SKM-1 treated with dmso at 0.1 percent for 144 hours (cell line): ENCODE results near the gene ATP5F1B.

Experiments used
- DNase-seq: peaks from one replicate; lab custom pipeline; 2025; ENCODE audit not compliant: unreplicated experiment; lab: John Stamatoyannopoulos, UW

ATP5F1B gene

GRCh38 chr12:56626701-56627100 lies 19.1 kb downstream of the ATP5F1B start:
- no peak for DNase-seq

- DNase-seq: no peak
These were observed 23.2 kb downstream of the ATP5F1B start for GRCh38 chr12:56622535-56622934.

DNA sequence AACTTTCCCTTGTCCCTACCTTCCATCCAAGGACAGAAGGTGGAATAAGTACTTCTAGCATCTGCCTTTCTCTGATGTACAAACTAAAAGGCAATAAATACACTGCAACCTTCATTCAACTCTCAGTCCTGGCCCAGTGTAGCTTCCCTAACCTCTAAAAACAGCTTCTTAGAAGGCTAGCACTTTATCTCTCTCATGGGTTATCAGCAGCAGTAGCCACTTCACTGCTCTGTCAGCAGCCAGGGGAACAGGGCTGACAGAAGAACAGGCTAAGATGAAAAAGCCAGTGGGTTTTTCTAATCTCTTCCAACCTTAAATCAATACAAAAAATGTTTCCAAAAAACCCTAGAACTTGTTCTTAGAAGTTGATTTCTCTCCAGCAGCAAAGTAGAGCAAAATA lies 28.9 kb downstream of the ATP5F1B start:
- DNase-seq: no peak

- no peak for DNase-seq
These were observed 29.5 kb downstream of the ATP5F1B start for GRCh38 chr12:56616244-56616643.

- DNase-seq: no peak
These were observed 31.2 kb downstream of the ATP5F1B start for GRCh38 chr12:56614627-56615026.

DNA sequence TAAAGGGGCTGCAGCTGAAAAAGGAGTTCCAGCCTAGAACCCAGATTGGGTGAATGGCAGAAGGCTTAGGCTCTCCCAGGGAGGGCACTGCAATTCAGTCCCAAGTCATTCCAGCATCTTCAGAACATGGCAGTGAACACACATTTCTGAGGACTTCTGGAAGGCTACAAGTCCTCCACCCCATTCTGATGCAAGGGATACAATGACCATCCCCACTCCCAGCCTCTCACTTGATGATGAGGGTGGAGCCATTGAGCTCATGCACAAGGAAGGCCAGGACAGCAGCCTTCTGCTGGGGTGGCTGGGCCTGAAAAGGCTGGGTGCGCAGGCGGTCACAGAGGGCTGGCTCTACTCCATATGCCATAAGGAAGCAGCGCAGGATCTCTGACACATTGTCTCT lies 41.4 kb downstream of the ATP5F1B start:
- no peak for DNase-seq

- DNase-seq: no peak
These were observed 43.5 kb downstream of the ATP5F1B start for GRCh38 chr12:56602239-56602638.

DNA sequence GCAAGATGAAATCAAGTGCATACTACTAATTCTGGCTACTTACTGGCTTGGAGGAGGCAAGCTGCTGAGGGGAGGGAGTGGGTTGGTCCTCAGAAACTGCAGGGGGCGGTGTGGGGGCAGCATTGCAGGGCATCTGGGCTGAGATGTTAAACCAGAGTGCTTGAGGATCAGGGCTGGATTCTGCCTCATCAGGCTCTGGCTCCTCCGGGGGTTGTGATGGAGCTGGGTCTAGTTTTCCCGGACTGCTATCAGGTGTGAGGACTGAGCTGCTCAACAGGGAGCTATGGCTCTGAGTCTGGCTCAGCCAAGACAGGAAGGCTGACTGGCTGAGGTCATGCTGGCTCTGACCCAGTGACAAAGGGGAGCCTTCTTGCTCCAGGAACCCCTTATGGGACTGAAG lies 44.3 kb downstream of the ATP5F1B start:
- DNase-seq: no peak

GRCh38 chr12:56600753-56601152 lies 45.0 kb downstream of the ATP5F1B start:
- DNase-seq: no peak

DNA sequence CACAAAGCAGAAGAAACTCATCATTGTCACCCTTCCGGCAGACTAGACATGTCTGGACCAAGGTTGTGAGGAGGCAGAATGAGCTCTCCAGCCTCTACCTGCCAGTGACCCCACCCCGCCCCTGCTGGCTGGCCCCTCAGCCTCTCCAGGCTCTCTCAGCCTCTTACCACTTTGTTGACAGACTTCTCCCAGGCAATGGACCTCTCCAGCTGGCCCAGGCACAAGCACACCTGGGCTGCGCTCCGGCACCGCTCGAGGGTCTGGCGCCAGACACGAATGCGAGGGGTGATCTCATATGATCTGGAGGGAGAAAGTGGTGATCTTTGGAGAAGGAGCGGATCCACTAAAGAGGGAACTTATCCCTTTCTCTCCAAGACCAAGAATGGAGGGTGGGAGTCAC lies 46.0 kb downstream of the ATP5F1B start:
- no peak for DNase-seq

- DNase-seq: no peak
These were observed 46.7 kb downstream of the ATP5F1B start for GRCh38 chr12:56599041-56599440.

DNA sequence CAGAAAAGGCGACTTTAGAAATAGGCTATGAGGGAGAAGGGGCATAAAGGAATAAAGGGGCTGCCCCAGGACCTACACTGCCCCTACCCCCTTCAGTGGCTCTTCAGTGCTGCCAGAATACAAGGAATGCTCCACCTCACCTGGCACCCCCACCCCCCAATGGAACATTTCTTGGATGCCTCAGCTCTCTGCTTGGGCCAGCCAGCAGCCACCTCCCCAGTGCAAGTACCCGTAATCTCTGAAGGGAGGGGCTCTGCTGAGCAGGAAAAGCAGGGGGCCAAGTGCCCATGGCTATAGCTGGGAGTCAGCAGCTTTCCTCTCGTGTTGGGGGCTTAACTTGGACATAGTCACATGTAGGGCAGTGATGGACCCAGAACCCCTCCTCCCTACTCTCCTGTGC lies 49.0 kb downstream of the ATP5F1B start:
- no peak for DNase-seq

- DNase-seq: no peak
These were observed 51.7 kb downstream of the ATP5F1B start for GRCh38 chr12:56593909-56594621.

DNA sequence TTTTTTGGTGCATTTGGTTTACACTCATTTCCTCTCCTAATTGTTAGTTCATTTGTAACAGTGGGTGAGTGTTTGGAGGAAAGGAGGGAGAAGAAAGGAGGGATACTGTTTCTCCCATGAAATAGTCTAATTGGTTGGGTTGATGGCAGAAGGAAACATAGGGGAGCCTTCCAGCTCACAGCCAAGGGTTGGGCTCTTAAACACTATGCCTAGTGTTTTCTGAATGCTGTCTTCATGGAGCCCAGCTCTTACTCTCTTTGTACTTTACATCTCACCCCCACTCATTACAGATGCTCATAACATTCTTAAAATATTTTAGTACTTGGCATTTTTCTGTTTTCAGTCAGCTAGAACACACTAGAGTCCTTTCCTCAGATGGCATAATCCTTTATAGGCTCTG lies 53.8 kb downstream of the ATP5F1B start:
- DNase-seq: no peak

DNA sequence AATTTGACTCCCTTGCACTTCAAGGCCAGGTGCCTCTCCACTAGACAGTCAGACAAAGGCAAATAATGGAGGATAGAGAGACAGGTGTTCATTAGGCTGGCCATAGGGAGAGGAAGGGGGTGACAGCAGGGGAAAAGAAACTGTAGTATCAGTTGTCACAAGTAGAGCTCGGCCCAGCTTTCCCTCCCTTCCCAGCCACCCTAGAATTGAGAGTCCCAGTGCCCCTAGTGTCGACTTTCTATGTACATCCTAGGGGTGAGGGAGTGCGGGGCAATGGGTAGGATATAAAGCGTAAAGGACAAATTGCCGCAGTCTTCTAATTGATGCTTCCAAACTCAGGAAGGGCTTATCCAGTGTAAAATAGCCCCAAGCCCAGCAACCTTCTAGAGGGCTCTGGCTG lies 54.7 kb downstream of the ATP5F1B start:
- no peak for DNase-seq

GRCh38 chr12:56590237-56590830 lies 55.5 kb downstream of the ATP5F1B start:
- DNase-seq: no peak

GRCh38 chr12:56589783-56590182 lies 56.0 kb downstream of the ATP5F1B start:
- no peak for DNase-seq
